ENCODE data around the gene CAPZB.

Gene CAPZB

DNA sequence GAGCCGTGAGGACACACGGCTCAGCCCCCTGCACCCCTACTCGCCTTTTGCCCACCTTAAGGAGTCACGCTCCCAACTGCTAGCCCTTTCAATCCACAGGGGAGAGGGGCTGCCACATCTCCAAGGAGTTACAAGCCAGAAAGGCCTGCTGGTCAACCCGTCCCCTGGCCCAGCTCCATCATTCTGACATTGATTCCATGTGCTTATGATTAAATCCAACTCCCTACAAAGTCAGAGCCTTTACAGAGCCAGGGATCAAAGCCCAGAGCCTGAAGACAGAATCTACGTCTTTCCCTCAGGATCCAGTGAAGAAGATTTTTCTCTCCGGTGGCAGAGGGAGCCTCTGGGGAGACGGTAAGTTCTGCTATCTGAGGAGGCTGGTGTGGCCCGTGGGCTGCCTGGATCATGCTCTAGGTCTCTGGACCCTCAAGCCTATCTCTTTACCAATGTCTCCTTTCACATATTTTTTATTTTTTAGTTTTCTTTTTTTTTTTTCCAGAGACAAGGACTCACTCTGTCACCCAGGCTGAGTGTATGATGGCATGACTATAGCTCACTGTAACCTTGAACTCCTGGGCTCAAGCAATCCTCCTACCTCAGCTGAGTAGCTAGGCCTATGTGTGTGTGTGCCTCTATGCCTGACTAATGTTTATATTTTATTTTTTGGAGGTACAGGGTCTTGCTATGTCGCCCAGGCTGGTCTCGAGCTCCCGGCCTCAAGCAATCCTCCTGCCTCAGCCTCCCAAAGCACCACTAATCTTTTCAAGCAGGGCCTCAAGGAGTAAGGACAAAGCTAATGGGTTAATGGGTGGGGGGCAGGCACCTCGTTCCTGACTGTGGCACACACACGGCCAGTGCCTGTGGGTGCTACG is 111.9 kb downstream of the CAPZB start:
- no peak for TF ChIP-seq GATA1 (IDR thresholded peaks at IDR 0.05; ENCODE audit: low read depth, low read length)
- TF ChIP-seq POLR2A (IDR thresholded peaks at IDR 0.05; ENCODE audit: low read length) = no peak
- DNase-seq = no peak

DNA sequence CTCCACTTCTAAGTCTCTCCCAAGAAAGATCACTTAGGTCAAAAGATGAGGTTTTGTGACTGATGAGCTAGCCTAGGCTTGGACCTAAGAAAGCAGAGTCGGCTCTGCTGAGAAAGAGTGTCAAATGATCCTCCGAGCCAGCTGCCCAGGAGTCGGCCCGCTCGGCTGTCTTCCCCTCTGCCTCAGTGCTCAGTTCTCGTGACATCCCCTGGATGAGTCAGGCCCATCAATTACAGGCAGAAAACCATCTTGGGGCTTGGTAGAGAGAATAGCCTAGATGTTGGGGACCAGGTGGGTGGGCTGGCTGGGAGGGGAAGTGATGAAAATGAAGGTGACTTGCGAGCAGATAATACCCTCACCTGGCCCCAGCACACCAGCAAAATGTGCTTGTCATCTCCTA is 112.7 kb downstream of the CAPZB start:
- no peak for TF ChIP-seq POLR2A (IDR thresholded peaks at IDR 0.05; ENCODE audit: low read length)
- no peak for TF ChIP-seq GATA1 (IDR thresholded peaks at IDR 0.05; ENCODE audit: low read depth, low read length)
- DNase-seq = no peak

DNA sequence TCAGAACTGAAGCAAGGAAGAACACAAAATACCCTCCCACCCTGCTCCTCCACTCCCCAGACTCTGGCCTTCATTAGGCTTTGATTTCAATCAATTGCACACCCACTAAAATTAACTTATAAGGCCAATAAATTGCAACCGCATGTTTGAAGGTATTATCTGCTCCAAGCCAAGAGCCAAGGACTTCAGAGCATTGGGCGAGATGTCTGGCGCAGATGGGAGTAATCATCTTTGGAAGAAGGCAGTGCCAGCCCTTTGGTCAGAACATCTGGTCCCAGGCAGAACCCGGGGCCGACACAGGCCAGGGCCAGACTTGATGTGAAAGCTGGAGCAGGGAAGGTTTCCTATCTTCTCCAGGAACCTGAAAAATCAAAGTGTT is 113.2 kb downstream of the CAPZB start:
- TF ChIP-seq GATA1 (IDR thresholded peaks at IDR 0.05; ENCODE audit: low read depth, low read length) (no peak), POLR2A (IDR thresholded peaks at IDR 0.05; ENCODE audit: low read length) (no peak)
- DNase-seq = no peak

DNA sequence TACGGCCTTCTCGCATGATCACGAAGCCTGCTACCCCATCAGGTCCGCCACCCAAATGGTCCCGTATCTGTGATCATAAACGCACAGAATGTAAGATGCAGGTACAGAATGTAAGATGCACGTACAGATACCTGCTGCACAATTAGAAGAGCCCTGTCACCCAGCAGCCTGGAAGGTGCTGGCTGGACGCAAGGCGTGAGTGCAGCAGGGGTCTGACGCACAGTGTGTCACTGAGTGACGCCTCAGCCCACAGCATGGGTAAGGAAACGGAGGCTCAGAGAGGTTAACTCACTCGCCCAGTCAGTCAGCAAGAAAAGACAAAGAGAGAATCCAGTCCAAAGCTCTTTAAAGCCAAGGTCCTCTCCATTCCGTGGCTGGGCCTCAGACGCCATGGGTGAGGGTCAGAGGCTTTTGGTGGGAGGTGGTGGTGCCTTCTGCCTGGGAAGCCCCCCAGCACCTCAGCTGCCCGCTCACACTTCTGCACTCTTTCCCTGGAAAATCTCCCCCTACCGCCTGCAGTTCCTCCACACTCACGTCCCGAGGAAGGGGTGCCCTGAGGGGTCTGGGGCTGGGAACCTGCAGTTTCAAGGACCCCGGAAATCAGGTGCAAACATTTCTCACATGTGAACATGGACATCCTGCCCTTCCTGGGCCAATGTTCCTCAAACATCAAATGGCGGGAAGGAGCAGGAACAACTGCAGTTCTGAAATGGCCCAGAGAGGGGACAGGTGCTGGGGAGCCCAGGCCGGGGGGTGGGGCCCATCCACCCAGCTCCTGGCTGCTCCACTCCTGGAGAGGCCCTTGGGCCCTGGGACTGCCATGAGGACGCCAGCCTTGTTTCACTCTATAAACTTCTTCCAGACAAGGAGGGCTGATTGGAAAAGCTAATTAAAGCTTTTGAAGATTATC is 113.9 kb downstream of the CAPZB start:
- no peak for DNase-seq
- TF ChIP-seq GATA1 (IDR thresholded peaks at IDR 0.05; ENCODE audit: low read depth, low read length) (no peak), POLR2A (IDR thresholded peaks at IDR 0.05; ENCODE audit: low read length) (no peak)

DNA sequence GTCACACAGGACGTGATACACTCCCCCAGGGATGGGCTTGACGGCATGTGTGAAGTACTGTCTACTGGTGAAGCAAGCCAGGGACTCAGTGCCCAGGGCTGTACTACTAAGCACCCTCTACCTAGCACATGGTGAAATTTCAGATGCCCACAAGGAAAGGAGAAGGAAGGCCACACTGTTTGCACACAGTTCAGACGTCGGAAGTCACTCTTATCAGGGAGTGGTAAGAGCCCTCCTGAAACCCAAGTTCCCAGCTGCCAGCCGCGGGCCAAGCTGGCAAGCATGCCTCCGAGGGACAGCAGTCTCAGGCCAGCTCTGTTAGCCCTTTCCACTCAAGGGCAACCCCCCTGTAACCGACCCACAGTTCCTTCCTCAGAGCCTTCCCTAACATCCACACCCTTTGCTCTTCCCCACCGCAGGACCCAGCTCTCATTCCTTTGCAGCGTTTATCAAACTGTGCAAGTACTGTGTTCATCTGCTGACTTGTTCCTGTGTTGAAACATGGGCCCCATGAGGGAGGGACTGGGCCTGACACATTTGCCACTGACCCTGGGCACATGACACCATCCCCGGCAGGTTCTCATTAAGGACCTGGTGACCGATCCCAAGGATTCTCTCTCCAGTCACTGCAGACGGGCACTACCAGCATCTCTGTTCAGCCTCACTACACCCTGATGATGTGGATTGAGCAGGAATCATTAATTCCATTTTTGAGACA is 114.7 kb downstream of the CAPZB start:
- no peak for DNase-seq
- no peak for TF ChIP-seq GATA1 (IDR thresholded peaks at IDR 0.05; ENCODE audit: low read depth, low read length)
- no peak for TF ChIP-seq POLR2A (IDR thresholded peaks at IDR 0.05; ENCODE audit: low read length)

DNA sequence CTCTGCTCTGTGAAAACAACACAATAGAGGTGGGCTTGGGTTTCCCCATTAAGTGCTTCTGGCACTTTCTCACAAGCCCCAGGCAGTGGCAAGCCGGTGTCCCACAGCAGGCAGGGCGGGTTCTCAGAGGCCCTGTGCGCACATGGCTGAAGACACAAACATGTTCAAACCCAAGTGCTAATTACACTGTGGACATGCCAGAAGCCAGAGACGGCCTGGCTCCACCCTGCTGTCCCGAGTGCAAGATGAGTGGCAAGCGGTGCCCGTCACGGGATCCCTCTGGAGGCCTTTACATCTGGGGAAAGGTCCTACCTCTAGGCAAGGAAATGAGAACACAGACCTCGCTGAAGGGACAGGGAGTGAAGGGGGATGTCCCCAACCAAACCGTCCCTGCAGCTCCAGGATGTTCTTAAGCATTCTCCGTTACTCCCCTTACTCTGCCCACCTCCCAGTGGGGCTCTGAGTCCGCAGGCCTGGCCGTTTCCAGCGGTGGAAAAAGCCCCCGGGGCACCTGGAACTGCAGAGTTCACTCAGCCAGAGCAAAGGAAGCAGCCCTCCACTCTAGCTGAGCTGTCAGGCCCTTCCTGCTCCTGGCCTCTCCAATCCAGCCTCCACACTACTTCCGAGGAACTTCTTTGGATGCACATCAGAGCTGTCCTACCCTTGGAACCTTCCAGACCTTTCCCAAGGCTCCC is 115.8 kb downstream of the CAPZB start:
- TF ChIP-seq GATA1 (IDR thresholded peaks at IDR 0.05; ENCODE audit: low read depth, low read length) (no peak), POLR2A (IDR thresholded peaks at IDR 0.05; ENCODE audit: low read length) (no peak)
- no peak for DNase-seq

DNA sequence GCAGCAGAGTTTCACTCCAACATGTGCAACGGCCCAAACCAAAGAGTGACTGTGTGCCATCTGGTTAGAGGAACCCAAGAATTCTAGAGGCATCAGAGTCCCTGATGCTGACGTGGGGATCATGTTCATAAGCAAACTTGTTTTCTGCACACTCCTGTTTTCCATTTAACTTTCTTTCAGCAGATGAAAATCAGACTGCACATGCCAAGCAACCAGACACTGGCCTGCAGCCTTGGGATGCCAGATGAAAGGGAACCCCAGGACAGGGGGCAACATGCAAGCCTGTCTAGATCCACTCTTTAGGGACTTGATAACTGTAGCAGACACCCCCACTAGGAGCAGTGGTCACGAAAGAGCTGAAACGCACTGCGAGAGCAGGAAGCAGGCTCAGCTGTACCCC is 116.4 kb downstream of the CAPZB start:
- no peak for DNase-seq
- TF ChIP-seq GATA1 (IDR thresholded peaks at IDR 0.05; ENCODE audit: low read depth, low read length) (no peak), POLR2A (IDR thresholded peaks at IDR 0.05; ENCODE audit: low read length) (no peak)

DNA sequence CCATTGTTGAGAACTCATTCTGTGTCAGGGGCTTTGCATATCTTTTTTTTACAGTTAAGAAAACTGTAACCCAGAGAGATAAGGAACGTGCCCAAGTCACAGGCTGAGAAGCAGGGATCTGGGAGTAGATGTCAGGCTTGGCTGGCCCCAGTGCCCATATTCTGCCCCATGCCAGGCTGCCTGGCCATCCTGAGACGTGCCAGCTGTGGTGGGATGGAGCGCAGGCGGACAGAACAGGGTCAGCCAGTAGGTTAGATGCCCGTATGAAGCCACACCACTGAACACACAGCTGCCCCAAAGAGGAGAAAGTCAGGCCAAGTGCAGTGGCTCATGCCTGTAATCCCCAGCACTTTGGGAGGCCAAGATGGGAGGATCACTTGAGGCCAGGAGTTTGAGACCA is 117.3 kb downstream of the CAPZB start:
- no peak for DNase-seq

DNA sequence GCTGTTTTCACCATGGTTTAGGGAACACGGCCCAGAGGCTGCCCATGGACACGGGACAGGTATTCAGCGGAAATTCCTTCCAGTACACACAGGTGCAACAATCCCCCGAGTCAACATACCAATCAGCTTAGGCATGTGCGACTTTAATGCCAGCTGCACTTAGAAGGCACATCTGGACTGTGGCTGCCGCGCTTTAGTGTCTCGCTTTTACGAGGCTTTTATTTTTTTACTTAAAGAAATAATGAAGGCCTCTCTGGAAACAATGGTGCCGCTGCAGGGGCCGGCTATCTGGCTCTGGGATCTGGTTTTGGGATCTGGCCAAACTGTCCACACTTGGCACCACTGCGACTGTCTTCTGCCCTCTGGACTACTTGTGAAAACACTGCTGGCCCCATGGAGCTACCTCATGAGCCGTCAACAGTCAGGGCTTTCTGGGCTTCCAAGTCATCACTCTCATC is 117.7 kb downstream of the CAPZB start:
- DNase-seq = no peak
- TF ChIP-seq GATA1 (IDR thresholded peaks at IDR 0.05; ENCODE audit: low read depth, low read length) (no peak), POLR2A (IDR thresholded peaks at IDR 0.05; ENCODE audit: low read length) (no peak)

More for the DNA sequence above, 117.3 kb downstream of the CAPZB start:
- TF ChIP-seq POLR2A (IDR thresholded peaks at IDR 0.05; ENCODE audit: low read length) (no peak), GATA1 (IDR thresholded peaks at IDR 0.05; ENCODE audit: low read depth, low read length) (no peak)

DNA sequence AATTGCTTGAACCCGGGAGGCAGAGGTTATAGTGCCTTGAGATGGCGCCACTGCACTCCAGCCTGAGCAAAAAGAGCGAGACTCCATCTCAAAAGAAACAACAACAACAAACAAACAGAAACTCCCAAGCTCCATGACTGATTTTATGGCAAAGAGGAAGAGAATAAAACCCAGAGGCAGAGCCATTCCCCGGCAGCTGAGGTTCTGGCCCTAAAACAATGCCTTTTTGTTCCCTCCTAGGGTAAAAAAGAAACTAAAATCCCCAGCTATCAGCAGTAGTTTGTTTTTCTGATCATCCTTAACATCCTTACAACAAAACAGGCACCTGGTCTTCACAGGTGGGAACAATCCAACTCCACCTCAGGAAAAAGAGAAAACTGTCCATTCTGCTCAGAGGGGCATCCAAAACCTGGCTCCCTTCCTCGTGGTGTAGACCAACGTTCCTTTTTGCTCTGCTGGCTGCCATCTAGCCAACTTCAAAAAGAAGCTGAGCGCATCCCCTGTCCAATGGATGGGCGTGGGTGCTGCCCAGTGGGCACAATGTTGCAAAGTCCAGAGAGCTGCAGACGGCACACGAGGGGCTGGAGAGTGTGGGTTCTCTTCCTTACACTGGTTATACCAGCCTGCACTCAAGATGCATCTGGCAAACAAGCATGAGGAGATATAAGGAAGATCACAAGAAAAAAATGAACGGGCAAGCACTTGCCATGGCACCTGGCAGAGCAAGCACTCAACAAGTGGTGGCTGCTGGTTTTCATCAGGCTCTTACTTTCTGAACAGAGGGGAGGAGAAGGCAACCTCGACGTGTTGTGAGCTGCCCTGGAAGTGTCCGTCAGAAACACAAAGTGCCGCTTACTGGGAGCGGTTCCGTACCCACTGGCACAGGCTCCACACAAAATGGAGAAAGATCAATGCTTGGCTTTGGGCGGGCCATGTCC is 118.5 kb downstream of the CAPZB start:
- no peak for DNase-seq
- TF ChIP-seq POLR2A (IDR thresholded peaks at IDR 0.05; ENCODE audit: low read length) = no peak
- TF ChIP-seq GATA1 (IDR thresholded peaks at IDR 0.05; ENCODE audit: low read depth, low read length) = no peak

DNA sequence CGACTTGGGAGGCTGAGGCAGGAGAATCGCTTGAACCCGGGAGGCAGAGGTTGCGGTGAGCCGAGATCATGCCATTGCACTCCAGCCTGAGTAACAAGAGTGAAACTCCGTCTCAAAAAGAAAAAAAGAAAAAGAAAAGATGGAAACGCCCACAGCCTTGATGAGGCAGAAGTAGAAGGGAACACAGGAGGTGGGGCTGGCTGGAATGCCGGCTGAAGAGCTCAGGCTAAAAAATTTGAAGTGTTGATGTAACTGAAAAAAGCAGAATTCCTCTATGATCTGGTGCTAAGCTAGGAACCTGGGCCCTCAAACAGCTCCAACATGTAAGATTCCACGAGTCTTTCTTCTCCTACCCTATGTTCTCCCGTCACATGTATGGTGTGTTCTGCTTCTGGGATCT is 119.6 kb downstream of the CAPZB start:
- no peak for DNase-seq
- no peak for TF ChIP-seq POLR2A (IDR thresholded peaks at IDR 0.05; ENCODE audit: low read length)
- no peak for TF ChIP-seq GATA1 (IDR thresholded peaks at IDR 0.05; ENCODE audit: low read depth, low read length)

DNA sequence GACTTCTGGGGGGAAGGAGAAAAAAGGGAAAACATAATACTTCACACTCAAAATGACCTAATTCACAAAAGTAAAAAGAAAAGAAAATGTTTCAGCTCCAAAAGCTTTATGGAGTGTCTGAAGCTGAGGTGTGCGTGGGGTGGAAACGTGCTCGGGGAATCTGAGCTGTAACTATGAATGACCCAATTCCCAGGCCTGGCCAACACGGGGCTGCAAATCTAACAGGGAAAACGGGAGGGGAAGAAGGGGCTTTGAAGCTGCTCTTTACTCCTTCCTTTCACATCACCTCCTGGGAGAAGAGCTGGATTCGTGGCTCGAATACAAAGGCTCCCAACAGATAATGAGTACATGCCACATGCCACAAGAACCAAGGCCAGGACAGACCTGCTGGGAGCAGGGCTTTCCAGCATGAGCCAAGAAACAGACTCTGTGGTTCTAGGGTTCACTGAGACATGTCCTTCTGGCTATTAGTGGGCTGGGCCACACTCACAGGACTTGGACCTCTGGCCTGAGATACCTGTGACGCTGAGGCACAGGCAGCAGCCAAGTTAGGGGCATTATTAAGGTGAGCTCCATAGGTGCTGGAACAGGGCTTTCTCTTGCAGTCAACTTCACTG is 121.7 kb downstream of the CAPZB start:
- TF ChIP-seq POLR2A (IDR thresholded peaks at IDR 0.05; ENCODE audit: low read length) (no peak), GATA1 (IDR thresholded peaks at IDR 0.05; ENCODE audit: low read depth, low read length) (no peak)
- DNase-seq = no peak

Data from erythroblast (primary cell).